H9 (cell line): ENCODE data around the gene SLC25A15. TPM values are rescaled to one million over a fixed set of nuclear protein-coding genes. Genes with fewer than 3 reads are reported as not detected.

Source experiments
- DNase-seq: peaks from one replicate; pipeline ENCODE4 v3.0.0-alpha.2; 2017
- H2AFZ ChIP-seq: one replicate; pipeline ENCODE4 v1.6.1; 2013; ENCODE audit warnings: mild to moderate bottlenecking, low read length, control low read depth, moderate library complexity
- H2AK5ac ChIP-seq: 2 replicates; pipeline ENCODE4 v1.6.1; 2013; ENCODE audit warnings: low read length, control low read depth, mixed read lengths; ENCODE audit not compliant: insufficient read length
- H2BK120ac ChIP-seq: one replicate; pipeline ENCODE4 v1.6.1; 2013; ENCODE audit warnings: low read depth, mild to moderate bottlenecking, low read length, control low read depth, inconsistent platforms; ENCODE audit not compliant: poor library complexity, severe bottlenecking
- H2BK12ac ChIP-seq: 2 replicates; pipeline ENCODE4 v1.6.1; 2013; ENCODE audit warnings: low read length, control low read depth, mixed read lengths, low read depth; ENCODE audit not compliant: insufficient read length
- H2BK15ac ChIP-seq: 2 replicates; pipeline ENCODE4 v1.6.1; 2013; ENCODE audit warnings: low read depth, low read length, control low read depth
- H2BK20ac ChIP-seq: one replicate; pipeline ENCODE4 v1.6.1; 2013; ENCODE audit warnings: low read depth, mild to moderate bottlenecking, low read length, control low read depth, inconsistent platforms; ENCODE audit not compliant: poor library complexity, severe bottlenecking
- H2BK5ac ChIP-seq: 2 replicates; pipeline ENCODE4 v1.6.1; 2013; ENCODE audit warnings: low read length, control low read depth, mixed read lengths; ENCODE audit not compliant: insufficient read length
- H3K14ac ChIP-seq: 2 replicates; pipeline ENCODE4 v1.6.1; 2013; ENCODE audit warnings: low read length, control low read depth; ENCODE audit not compliant: insufficient read depth
- H3K18ac ChIP-seq: 2 replicates; pipeline ENCODE4 v1.6.1; 2013; ENCODE audit warnings: low read depth, mild to moderate bottlenecking, mixed read lengths, low read length, control low read depth; ENCODE audit not compliant: insufficient read length
- H3K23ac ChIP-seq: 2 replicates; pipeline ENCODE4 v1.6.1; 2013; ENCODE audit warnings: low read length, control low read depth, mixed read lengths, low read depth; ENCODE audit not compliant: insufficient read length
- H3K23me2 ChIP-seq: 2 replicates; pipeline ENCODE4 v1.6.1; 2013; ENCODE audit warnings: low read depth, mild to moderate bottlenecking, mixed read lengths, low read length, control low read depth; ENCODE audit not compliant: insufficient read length, poor library complexity, severe bottlenecking
- H3K27ac ChIP-seq: 2 replicates; pipeline ENCODE4 v1.5.1; 2013; ENCODE audit warnings: low read length, control low read depth, mixed read lengths, low read depth; ENCODE audit not compliant: insufficient read length
- H3K27me3 ChIP-seq: 2 replicates; pipeline ENCODE4 v1.6.1; 2013; ENCODE audit warnings: low read length, control low read depth, inconsistent platforms; ENCODE audit not compliant: insufficient read depth
- H3K4ac ChIP-seq: 2 replicates; pipeline ENCODE4 v1.6.1; 2013; ENCODE audit warnings: low read depth, mild to moderate bottlenecking, control low read depth, inconsistent platforms, low read length, moderate library complexity
- H3K4me1 ChIP-seq: 2 replicates; pipeline ENCODE4 v1.6.1; 2013; ENCODE audit warnings: low read length, control low read depth, inconsistent platforms; ENCODE audit not compliant: insufficient read depth
- H3K4me2 ChIP-seq: 2 replicates; pipeline ENCODE4 v1.6.1; 2013; ENCODE audit warnings: low read length, control low read depth, mixed read lengths; ENCODE audit not compliant: insufficient read length, insufficient read depth
- H3K56ac ChIP-seq: 2 replicates; pipeline ENCODE4 v1.6.1; 2013; ENCODE audit warnings: low read depth, mild to moderate bottlenecking, mixed read lengths, low read length, control low read depth; ENCODE audit not compliant: insufficient read length
- H3K79me1 ChIP-seq: 2 replicates; pipeline ENCODE4 v1.6.1; 2013; ENCODE audit warnings: low read depth, mild to moderate bottlenecking, moderate library complexity, low read length, control low read depth, inconsistent platforms; ENCODE audit not compliant: insufficient read depth, poor library complexity, severe bottlenecking
- H3K79me2 ChIP-seq: 2 replicates; pipeline ENCODE4 v1.6.1; 2013; ENCODE audit warnings: low read length, control low read depth, inconsistent platforms; ENCODE audit not compliant: insufficient read depth
- H3K9ac ChIP-seq: 2 replicates; pipeline ENCODE4 v1.6.1; 2013; ENCODE audit warnings: low read length, control low read depth, mixed read lengths; ENCODE audit not compliant: insufficient read length; ENCODE audit errors: extremely low read depth
- H3K9me3 ChIP-seq: one replicate; pipeline ENCODE4 v1.6.1; 2013; ENCODE audit warnings: low read depth, low read length, inconsistent platforms; ENCODE audit not compliant: control insufficient read depth
- H3T11ph ChIP-seq: one replicate; pipeline ENCODE4 v1.6.1; 2013; ENCODE audit warnings: mild to moderate bottlenecking, low read length, control low read depth, inconsistent platforms
- H4K20me1 ChIP-seq: one replicate; pipeline ENCODE4 v1.6.1; 2013; ENCODE audit not compliant: control insufficient read depth, insufficient read length, insufficient read depth
- H4K5ac ChIP-seq: 2 replicates; pipeline ENCODE4 v1.6.1; 2013; ENCODE audit warnings: low read depth, mild to moderate bottlenecking, mixed read lengths, low read length, control low read depth; ENCODE audit not compliant: insufficient read length
- H4K8ac ChIP-seq: replicated peaks from 2 replicates; pipeline ENCODE4 v1.6.1; 2013; ENCODE audit warnings: low read length, control low read depth, mixed read lengths, low read depth; ENCODE audit not compliant: insufficient read length
- H4K91ac ChIP-seq: 2 replicates; pipeline ENCODE4 v1.6.1; 2013; ENCODE audit warnings: low read depth, mild to moderate bottlenecking, moderate library complexity, mixed read lengths, low read length, control low read depth; ENCODE audit not compliant: insufficient read length
- H3K27ac Mint-ChIP-seq, 3 experiments: 2 replicates in 2 of 3; 3 replicates in 1 of 3; pipeline ENCODE4 v1.8.0; 2020 to 2021; ENCODE audit warnings: mixed read lengths in 3 of 3, mild to moderate bottlenecking in 1 of 3, moderate library complexity in 1 of 3
- H3K27me3 Mint-ChIP-seq: 2 replicates; pipeline ENCODE4 v1.8.0; 2021; ENCODE audit warnings: low read depth, mild to moderate bottlenecking, moderate library complexity, mixed read lengths
- H3K36me3 Mint-ChIP-seq, 3 experiments: 2 replicates in 2 of 3; 3 replicates in 1 of 3; pipeline ENCODE4 v1.8.0; 2020 to 2021; ENCODE audit warnings: low read depth in 3 of 3, mixed read lengths in 3 of 3; ENCODE audit not compliant: insufficient read depth in 1 of 3
- H3K4me1 Mint-ChIP-seq, 2 experiments: 2 replicates each; pipeline ENCODE4 v1.8.0; 2020; ENCODE audit warnings: mixed read lengths in 2 of 2
- H3K4me3 Mint-ChIP-seq, 2 experiments: 2 replicates in 1 of 2; 3 replicates in 1 of 2; pipeline ENCODE4 v1.8.0; 2020 to 2021; ENCODE audit warnings: mild to moderate bottlenecking in 2 of 2, mixed read lengths in 2 of 2, moderate library complexity in 1 of 2
- H3K9me3 Mint-ChIP-seq, 2 experiments: 2 replicates in 1 of 2; 3 replicates in 1 of 2; pipeline ENCODE4 v1.8.0; 2020; ENCODE audit warnings: mild to moderate bottlenecking in 2 of 2, mixed read lengths in 2 of 2, moderate library complexity in 1 of 2
- WGBS: extraction: QIAGEN DNeasy Blood & Tissue Kit; methylation state at CpG from one replicate; pipeline ENCODE4 v1.1.7; 2013; ENCODE audit warnings: missing lambda C conversion rate, low lambda C conversion rate, mixed read lengths; ENCODE audit not compliant: insufficient read length; ENCODE audit errors: extremely low coverage; 5-methylcytosine and 5-hydroxymethylcytosine counted together
- total RNA-seq: library from RNA; stranded (reverse); gene quantifications from 2 replicates; pipeline ENCODE4 v1.2.1, GENCODE V29; 2021
- TF ChIP-seq, protein P1 (sequence below): fragments of 200-600 bp; sonication (generic); conservative IDR thresholded peaks from 3 replicates; pipeline ENCODE4 v1.8.0; 2021; ENCODE audit warnings: antibody characterized with exemption, mild to moderate bottlenecking

The SLC25A15 gene
- total RNA-seq, 1 experiment from 2014 or later: 21.1 TPM

DNA sequence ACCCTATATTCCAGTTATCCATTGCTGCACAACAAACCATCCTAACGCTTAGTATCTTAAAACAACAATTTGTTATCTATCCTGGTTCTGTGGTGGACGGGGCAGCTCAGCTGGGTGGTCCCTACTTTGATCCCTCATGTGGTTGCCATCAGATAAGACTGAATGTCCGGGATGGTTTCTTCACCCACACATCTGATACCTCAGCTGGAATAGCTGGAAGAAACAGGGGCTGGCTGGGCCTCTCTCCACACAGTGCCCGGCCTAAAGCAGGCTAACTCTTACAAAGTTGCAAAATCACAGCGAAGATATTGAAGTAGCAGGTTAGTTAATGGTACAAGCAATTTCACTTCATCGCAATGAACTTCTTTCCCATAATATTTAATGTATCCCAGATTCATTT lies 14.7 kb upstream of the SLC25A15 start:
- H3K79me1 ChIP-seq: peaks cover 3% of the 10 kb centered on the region
- TF ChIP-seq, protein P1, sequence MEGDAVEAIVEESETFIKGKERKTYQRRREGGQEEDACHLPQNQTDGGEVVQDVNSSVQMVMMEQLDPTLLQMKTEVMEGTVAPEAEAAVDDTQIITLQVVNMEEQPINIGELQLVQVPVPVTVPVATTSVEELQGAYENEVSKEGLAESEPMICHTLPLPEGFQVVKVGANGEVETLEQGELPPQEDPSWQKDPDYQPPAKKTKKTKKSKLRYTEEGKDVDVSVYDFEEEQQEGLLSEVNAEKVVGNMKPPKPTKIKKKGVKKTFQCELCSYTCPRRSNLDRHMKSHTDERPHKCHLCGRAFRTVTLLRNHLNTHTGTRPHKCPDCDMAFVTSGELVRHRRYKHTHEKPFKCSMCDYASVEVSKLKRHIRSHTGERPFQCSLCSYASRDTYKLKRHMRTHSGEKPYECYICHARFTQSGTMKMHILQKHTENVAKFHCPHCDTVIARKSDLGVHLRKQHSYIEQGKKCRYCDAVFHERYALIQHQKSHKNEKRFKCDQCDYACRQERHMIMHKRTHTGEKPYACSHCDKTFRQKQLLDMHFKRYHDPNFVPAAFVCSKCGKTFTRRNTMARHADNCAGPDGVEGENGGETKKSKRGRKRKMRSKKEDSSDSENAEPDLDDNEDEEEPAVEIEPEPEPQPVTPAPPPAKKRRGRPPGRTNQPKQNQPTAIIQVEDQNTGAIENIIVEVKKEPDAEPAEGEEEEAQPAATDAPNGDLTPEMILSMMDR: no peak
- no peak overlapping the region for H3K18ac ChIP-seq
- no peaks in the 10 kb centered on the region for H3K4me1 ChIP-seq
- peaks cover 5% of the 10 kb centered on the region; the same call in 1 of the 2 replicates for H3K79me2 ChIP-seq
- H2AK5ac ChIP-seq: no peak overlapping the region
- H3K9me3 ChIP-seq: no peaks in the 10 kb centered on the region
- H3K27me3 Mint-ChIP-seq: no peaks in the 10 kb centered on the region
- H4K91ac ChIP-seq: no peak overlapping the region
- H4K20me1 ChIP-seq: no peaks in the 10 kb centered on the region
- WGBS: no CpG with 5 or more reads among the region's 6 CpGs
- H3K9me3 Mint-ChIP-seq: no peaks in the 10 kb centered on the region
- H2BK15ac ChIP-seq: no peak overlapping the region
- H2AFZ ChIP-seq: no peak overlapping the region
- H3K27ac Mint-ChIP-seq: no peak overlapping the region
- no peak overlapping the region for H2BK5ac ChIP-seq
- peaks cover 4% of the 10 kb centered on the region for H3K23me2 ChIP-seq
- no peak overlapping the region for H3K14ac ChIP-seq
- H3K4ac ChIP-seq: no peak overlapping the region
- no peak overlapping the region for H4K5ac ChIP-seq
- H3K56ac ChIP-seq: no peak overlapping the region
- no peaks in the 10 kb centered on the region for H3K36me3 Mint-ChIP-seq
- H2BK120ac ChIP-seq: no peak overlapping the region
- no peak overlapping the region for H4K8ac ChIP-seq
- no peak overlapping the region for H2BK20ac ChIP-seq
- no peak overlapping the region for H3K9ac ChIP-seq
- H3K27me3 ChIP-seq: no peaks in the 10 kb centered on the region
- no peak overlapping the region for H3K27ac ChIP-seq
- H3K4me3 Mint-ChIP-seq: no peak overlapping the region
- H3K4me1 Mint-ChIP-seq: peaks cover 12 to 20% of the 10 kb centered on the region in 2 experiments
- H3T11ph ChIP-seq: no peak overlapping the region
- no peak overlapping the region for H2BK12ac ChIP-seq
- H3K4me2 ChIP-seq: no peak overlapping the region
- no peak overlapping the region for H3K23ac ChIP-seq
- DNase-seq: no peak
